ENCODE measurements around the gene BSG. TPM values are rescaled to one million over a fixed set of nuclear protein-coding genes. Genes with fewer than 3 reads are reported as not detected.

BSG gene
- total and polyA plus RNA-seq, 2 experiments from 2014 or later: 957 to 973 TPM

DNA sequence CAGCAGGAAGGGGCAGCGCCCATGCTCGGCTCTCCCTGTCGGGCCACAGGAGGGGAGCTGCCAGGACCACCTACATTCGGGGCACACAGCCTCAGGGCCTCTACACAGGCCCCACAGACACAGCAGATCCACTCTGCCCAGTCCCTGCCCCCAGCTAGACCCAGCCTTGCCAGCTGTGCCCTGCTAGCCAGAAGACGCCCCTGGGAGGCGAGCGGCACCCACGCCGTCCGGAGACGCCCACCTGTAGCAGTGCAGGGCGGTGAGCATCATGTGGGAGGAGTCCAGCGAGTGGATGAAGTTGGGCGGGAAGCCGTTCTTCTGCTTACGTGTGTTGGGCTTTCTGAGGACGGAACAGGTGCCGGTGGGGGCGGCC, 45.8 kb downstream of the BSG start:
- H3K4me3 ChIP-seq: no peak overlapping the region
- H3F3A ChIP-seq (replicated peaks; ENCODE audit: low read depth): no peaks in the 10 kb centered on the region
- no peaks in the 10 kb centered on the region for H3K27me3 ChIP-seq (ENCODE audit: insufficient read depth)
- peaks cover 36% of the 10 kb centered on the region for H3K36me3 Mint-ChIP-seq (ENCODE audit: low read depth)
- no peaks in the 10 kb centered on the region for H3K79me2 ChIP-seq (replicated peaks; ENCODE audit: insufficient read depth)
- TF ChIP-seq, protein P1, sequence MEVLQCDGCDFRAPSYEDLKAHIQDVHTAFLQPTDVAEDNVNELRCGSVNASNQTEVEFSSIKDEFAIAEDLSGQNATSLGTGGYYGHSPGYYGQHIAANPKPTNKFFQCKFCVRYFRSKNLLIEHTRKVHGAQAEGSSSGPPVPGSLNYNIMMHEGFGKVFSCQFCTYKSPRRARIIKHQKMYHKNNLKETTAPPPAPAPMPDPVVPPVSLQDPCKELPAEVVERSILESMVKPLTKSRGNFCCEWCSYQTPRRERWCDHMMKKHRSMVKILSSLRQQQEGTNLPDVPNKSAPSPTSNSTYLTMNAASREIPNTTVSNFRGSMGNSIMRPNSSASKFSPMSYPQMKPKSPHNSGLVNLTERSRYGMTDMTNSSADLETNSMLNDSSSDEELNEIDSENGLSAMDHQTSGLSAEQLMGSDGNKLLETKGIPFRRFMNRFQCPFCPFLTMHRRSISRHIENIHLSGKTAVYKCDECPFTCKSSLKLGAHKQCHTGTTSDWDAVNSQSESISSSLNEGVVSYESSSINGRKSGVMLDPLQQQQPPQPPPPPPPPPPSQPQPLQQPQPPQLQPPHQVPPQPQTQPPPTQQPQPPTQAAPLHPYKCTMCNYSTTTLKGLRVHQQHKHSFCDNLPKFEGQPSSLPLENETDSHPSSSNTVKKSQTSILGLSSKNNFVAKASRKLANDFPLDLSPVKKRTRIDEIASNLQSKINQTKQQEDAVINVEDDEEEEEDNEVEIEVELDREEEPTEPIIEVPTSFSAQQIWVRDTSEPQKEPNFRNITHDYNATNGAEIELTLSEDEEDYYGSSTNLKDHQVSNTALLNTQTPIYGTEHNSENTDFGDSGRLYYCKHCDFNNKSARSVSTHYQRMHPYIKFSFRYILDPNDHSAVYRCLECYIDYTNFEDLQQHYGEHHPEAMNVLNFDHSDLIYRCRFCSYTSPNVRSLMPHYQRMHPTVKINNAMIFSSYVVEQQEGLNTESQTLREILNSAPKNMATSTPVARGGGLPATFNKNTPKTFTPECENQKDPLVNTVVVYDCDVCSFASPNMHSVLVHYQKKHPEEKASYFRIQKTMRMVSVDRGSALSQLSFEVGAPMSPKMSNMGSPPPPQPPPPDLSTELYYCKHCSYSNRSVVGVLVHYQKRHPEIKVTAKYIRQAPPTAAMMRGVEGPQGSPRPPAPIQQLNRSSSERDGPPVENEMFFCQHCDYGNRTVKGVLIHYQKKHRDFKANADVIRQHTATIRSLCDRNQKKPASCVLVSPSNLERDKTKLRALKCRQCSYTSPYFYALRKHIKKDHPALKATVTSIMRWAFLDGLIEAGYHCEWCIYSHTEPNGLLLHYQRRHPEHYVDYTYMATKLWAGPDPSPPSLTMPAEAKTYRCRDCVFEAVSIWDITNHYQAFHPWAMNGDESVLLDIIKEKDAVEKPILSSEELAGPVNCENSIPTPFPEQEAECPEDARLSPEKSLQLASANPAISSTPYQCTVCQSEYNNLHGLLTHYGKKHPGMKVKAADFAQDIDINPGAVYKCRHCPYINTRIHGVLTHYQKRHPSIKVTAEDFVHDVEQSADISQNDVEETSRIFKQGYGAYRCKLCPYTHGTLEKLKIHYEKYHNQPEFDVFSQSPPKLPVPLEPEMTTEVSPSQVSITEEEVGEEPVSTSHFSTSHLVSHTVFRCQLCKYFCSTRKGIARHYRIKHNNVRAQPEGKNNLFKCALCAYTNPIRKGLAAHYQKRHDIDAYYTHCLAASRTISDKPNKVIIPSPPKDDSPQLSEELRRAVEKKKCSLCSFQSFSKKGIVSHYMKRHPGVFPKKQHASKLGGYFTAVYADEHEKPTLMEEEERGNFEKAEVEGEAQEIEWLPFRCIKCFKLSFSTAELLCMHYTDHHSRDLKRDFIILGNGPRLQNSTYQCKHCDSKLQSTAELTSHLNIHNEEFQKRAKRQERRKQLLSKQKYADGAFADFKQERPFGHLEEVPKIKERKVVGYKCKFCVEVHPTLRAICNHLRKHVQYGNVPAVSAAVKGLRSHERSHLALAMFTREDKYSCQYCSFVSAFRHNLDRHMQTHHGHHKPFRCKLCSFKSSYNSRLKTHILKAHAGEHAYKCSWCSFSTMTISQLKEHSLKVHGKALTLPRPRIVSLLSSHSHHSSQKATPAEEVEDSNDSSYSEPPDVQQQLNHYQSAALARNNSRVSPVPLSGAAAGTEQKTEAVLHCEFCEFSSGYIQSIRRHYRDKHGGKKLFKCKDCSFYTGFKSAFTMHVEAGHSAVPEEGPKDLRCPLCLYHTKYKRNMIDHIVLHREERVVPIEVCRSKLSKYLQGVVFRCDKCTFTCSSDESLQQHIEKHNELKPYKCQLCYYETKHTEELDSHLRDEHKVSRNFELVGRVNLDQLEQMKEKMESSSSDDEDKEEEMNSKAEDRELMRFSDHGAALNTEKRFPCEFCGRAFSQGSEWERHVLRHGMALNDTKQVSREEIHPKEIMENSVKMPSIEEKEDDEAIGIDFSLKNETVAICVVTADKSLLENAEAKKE (CRISPR knock-in tag; IDR thresholded peaks at IDR 0.05): no peak
- TF ChIP-seq EZH2phosphoT487 (IDR thresholded peaks at IDR 0.05; ENCODE audit: unreplicated experiment) (no peak), EZH2 (IDR thresholded peaks at IDR 0.05; ENCODE audit: low read depth, unreplicated experiment) (no peak), JUNB (IDR thresholded peaks at IDR 0.05; ENCODE audit: unreplicated experiment) (no peak), CREB1 (CRISPR knock-in tag; IDR thresholded peaks at IDR 0.05; ENCODE audit: low read depth) (no peak), NANOG (IDR thresholded peaks at IDR 0.05; ENCODE audit: borderline replicate concordance) (no peak), POLR2AphosphoS5 (IDR thresholded peaks at IDR 0.05; ENCODE audit: low read depth) (no peak), ZNF331 (CRISPR knock-in tag; IDR thresholded peaks at IDR 0.05; ENCODE audit: low read depth) (no peak), ZNF114 (CRISPR knock-in tag; IDR thresholded peaks at IDR 0.05) (no peak), STAT1 (IDR thresholded peaks at IDR 0.05; ENCODE audit: unreplicated experiment) (no peak)
- TF ChIP-seq, protein P2, sequence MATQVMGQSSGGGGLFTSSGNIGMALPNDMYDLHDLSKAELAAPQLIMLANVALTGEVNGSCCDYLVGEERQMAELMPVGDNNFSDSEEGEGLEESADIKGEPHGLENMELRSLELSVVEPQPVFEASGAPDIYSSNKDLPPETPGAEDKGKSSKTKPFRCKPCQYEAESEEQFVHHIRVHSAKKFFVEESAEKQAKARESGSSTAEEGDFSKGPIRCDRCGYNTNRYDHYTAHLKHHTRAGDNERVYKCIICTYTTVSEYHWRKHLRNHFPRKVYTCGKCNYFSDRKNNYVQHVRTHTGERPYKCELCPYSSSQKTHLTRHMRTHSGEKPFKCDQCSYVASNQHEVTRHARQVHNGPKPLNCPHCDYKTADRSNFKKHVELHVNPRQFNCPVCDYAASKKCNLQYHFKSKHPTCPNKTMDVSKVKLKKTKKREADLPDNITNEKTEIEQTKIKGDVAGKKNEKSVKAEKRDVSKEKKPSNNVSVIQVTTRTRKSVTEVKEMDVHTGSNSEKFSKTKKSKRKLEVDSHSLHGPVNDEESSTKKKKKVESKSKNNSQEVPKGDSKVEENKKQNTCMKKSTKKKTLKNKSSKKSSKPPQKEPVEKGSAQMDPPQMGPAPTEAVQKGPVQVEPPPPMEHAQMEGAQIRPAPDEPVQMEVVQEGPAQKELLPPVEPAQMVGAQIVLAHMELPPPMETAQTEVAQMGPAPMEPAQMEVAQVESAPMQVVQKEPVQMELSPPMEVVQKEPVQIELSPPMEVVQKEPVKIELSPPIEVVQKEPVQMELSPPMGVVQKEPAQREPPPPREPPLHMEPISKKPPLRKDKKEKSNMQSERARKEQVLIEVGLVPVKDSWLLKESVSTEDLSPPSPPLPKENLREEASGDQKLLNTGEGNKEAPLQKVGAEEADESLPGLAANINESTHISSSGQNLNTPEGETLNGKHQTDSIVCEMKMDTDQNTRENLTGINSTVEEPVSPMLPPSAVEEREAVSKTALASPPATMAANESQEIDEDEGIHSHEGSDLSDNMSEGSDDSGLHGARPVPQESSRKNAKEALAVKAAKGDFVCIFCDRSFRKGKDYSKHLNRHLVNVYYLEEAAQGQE (IDR thresholded peaks at IDR 0.05; ENCODE audit: unreplicated experiment): no peak
- TF ChIP-seq, protein P3, sequence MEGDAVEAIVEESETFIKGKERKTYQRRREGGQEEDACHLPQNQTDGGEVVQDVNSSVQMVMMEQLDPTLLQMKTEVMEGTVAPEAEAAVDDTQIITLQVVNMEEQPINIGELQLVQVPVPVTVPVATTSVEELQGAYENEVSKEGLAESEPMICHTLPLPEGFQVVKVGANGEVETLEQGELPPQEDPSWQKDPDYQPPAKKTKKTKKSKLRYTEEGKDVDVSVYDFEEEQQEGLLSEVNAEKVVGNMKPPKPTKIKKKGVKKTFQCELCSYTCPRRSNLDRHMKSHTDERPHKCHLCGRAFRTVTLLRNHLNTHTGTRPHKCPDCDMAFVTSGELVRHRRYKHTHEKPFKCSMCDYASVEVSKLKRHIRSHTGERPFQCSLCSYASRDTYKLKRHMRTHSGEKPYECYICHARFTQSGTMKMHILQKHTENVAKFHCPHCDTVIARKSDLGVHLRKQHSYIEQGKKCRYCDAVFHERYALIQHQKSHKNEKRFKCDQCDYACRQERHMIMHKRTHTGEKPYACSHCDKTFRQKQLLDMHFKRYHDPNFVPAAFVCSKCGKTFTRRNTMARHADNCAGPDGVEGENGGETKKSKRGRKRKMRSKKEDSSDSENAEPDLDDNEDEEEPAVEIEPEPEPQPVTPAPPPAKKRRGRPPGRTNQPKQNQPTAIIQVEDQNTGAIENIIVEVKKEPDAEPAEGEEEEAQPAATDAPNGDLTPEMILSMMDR (conservative IDR thresholded peaks at IDR 0.05; ENCODE audit: low read depth in 2 of 2): no peak
- TF ChIP-seq, protein P4, sequence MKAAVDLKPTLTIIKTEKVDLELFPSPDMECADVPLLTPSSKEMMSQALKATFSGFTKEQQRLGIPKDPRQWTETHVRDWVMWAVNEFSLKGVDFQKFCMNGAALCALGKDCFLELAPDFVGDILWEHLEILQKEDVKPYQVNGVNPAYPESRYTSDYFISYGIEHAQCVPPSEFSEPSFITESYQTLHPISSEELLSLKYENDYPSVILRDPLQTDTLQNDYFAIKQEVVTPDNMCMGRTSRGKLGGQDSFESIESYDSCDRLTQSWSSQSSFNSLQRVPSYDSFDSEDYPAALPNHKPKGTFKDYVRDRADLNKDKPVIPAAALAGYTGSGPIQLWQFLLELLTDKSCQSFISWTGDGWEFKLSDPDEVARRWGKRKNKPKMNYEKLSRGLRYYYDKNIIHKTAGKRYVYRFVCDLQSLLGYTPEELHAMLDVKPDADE (IDR thresholded peaks at IDR 0.05): no peak
- H3K36me3 ChIP-seq (ENCODE audit: insufficient read depth): no peaks in the 10 kb centered on the region
- H3K4me1 Mint-ChIP-seq: peaks cover 3% of the 10 kb centered on the region; the same call in 2 of the 3 replicates
- no peak overlapping the region for H3K4me2 ChIP-seq
- ATAC-seq (no peak), DNase-seq (ENCODE audit: low spot score) (no peak)
- H4K20me1 ChIP-seq (replicated peaks; ENCODE audit: insufficient read depth): peaks cover 4% of the 10 kb centered on the region; the same call in 1 of the 2 replicates
- H3K27me3 Mint-ChIP-seq (ENCODE audit: insufficient read depth, low read depth, poor library complexity): peaks cover 15% of the 10 kb centered on the region
- no peak overlapping the region for H2AFZ ChIP-seq
- no peaks in the 10 kb centered on the region for H3K9me3 Mint-ChIP-seq
- no peak overlapping the region for H3K27ac ChIP-seq (ENCODE audit: low read depth)
- H3K4me1 ChIP-seq (ENCODE audit: insufficient read depth): no peaks in the 10 kb centered on the region
- H3K27ac Mint-ChIP-seq: no peak overlapping the region
- H3K4me3 Mint-ChIP-seq: no peak overlapping the region
- H3K9me2 ChIP-seq (ENCODE audit: insufficient read depth): no peaks in the 10 kb centered on the region
